SJSA1 (cell line): ENCODE results near the gene SNORC. TPM values are rescaled to one million over a fixed set of nuclear protein-coding genes. Genes with fewer than 3 reads are reported as not detected.
A peak's percentile ranks its signal among the peaks of the same experiment; 100 is the strongest.

Experiments used
- DNase-seq, 2 experiments: peaks; one replicate each; pipeline ENCODE4 v3.0.0-alpha.2; 2015 to 2020; ENCODE audit warnings: low spot score in 2 of 2, low read depth in 1 of 2
- H3K27ac ChIP-seq: fragments of 250-450 bp; sonication (Bioruptor Pico); 2 replicates; pipeline ENCODE4 v1.5.1; 2020; ENCODE audit warnings: mild to moderate bottlenecking, moderate library complexity
- H3K27me3 ChIP-seq: fragments of 250-450 bp; sonication (Bioruptor Pico); replicated peaks from 2 replicates; pipeline ENCODE4 v1.5.1; 2020; ENCODE audit warnings: mild to moderate bottlenecking, moderate library complexity
- H3K36me3 ChIP-seq: fragments of 250-450 bp; sonication (Bioruptor Pico); 2 replicates; pipeline ENCODE4 v1.5.1; 2020; ENCODE audit warnings: mild to moderate bottlenecking
- H3K4me1 ChIP-seq: fragments of 250-450 bp; sonication (Bioruptor Pico); replicated peaks from 2 replicates; pipeline ENCODE4 v1.6.1; 2021; ENCODE audit warnings: mild to moderate bottlenecking
- H3K4me3 ChIP-seq: fragments of 250-450 bp; sonication (Bioruptor Pico); 2 replicates; pipeline ENCODE4 v1.5.1; 2020; ENCODE audit warnings: mild to moderate bottlenecking
- H3K9me3 ChIP-seq: fragments of 250-450 bp; sonication (Bioruptor Pico); replicated peaks from 2 replicates; pipeline ENCODE4 v1.5.1; 2020; ENCODE audit warnings: mild to moderate bottlenecking
- total RNA-seq: library from RNA; depleted of rRNA; stranded (reverse); fragments of >200 nt; shearing (Covaris generic); gene quantifications from 2 replicates; pipeline ENCODE4 v1.2.3, GENCODE V29; 2014

SNORC gene
- total RNA-seq, 1 experiment from 2014 or later: 0.32 TPM

DNA sequence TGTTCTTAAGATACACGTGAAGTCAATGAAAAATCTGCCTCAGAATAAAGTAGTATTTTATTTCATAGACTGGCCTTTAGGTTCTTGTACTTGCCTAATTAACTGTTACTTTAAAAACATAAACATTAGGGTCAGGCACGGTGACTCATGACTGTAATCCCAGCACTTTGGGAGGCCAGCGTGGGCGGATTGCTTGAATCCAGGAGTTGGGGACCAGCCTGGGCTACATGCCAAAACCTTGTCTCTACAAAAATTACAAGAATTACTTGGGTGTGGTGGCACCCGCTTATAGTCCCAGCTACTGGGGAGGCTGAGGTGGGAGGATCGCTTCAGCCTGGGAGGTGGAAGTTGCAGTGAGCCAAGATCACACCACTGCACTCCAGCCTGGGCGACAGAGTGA, 16.0 kb upstream of the SNORC start:
- Histone ChIP-seq H3K9me3 (no peaks in the 10 kb centered on the region), H3K4me1 (peaks cover 51% of the 10 kb centered on the region), H3K36me3 (peaks cover 57% of the 10 kb centered on the region), H3K4me3 (no peak overlapping the region), H3K27ac (peak overlapping the region; percentile 89), H3K27me3 (no peaks in the 10 kb centered on the region)
- DNase-seq: peak; percentile 94

DNA sequence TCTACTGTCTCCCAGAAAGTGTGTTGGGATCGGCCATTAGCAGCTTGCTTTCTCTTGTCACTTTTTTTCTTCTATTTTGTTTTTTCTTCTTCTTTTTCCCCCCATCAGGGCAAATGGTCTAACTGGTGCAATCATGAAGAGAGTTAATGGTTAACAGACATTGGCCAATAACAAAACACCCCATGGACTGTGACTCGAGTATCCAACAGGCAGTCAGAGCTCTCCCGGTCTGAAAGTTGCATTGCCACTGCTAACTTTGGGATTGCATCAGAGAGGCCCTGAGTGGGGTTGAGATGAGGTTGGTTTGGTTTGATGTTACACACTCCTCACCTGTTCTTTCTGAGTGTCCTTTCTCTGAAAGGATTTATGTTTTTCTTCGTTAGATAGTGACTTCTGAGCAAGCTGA, 12.9 kb upstream of the SNORC start:
- no peak overlapping the region for H3K4me3 ChIP-seq
- peaks cover 48% of the 10 kb centered on the region for H3K36me3 ChIP-seq
- peak overlapping the region; percentile 89 for H3K27ac ChIP-seq
- peaks cover 60% of the 10 kb centered on the region for H3K4me1 ChIP-seq
- H3K9me3 ChIP-seq: no peaks in the 10 kb centered on the region
- H3K27me3 ChIP-seq: no peaks in the 10 kb centered on the region
- DNase-seq: no peak

GRCh38 chr2:232859385-232859916, 10.6 kb upstream of the SNORC start:
- Histone ChIP-seq H3K4me3 (no peak overlapping the region), H3K27ac (no peak overlapping the region), H3K36me3 (peaks cover 40% of the 10 kb centered on the region), H3K9me3 (no peaks in the 10 kb centered on the region), H3K27me3 (no peaks in the 10 kb centered on the region), H3K4me1 (peaks cover 55% of the 10 kb centered on the region)
- DNase-seq: no peak

GRCh38 chr2:232860593-232861241, 9.3 kb upstream of the SNORC start:
- no peak for DNase-seq
- H3K36me3 ChIP-seq: peaks cover 34% of the 10 kb centered on the region
- H3K4me3 ChIP-seq: no peak overlapping the region
- H3K27ac ChIP-seq: no peak overlapping the region
- no peaks in the 10 kb centered on the region for H3K27me3 ChIP-seq
- H3K4me1 ChIP-seq: peaks cover 42% of the 10 kb centered on the region
- H3K9me3 ChIP-seq: no peaks in the 10 kb centered on the region

DNA sequence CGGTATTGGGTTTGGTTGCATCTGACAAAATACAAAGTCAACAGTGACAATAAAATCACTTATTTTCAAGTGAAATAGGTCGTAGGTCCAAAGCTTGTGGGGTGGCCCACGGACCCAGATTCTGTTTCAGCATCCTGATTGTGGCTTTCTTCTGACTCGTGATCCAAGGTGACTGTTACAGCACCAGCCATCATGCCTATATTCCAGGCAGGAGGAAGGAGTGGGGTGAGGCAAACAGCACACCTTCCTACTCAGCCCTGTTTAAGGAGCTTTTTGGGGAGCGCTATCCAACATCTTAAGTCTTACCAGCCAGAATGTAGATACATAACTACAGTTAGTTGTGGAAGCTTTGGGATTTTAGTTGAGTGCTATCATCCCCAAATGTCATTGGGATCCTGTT, 8.7 kb upstream of the SNORC start:
- peaks cover 36% of the 10 kb centered on the region for H3K4me1 ChIP-seq
- no peak overlapping the region for H3K4me3 ChIP-seq
- peaks cover 34% of the 10 kb centered on the region for H3K36me3 ChIP-seq
- no peaks in the 10 kb centered on the region for H3K27me3 ChIP-seq
- no peaks in the 10 kb centered on the region for H3K9me3 ChIP-seq
- DNase-seq: no peak
- no peak overlapping the region for H3K27ac ChIP-seq

GRCh38 chr2:232863996-232864395, 6.1 kb upstream of the SNORC start:
- H3K27ac ChIP-seq: peak overlapping the region; percentile 33; the same call in 1 of the 2 replicates
- no peak for DNase-seq
- peaks cover 23% of the 10 kb centered on the region for H3K4me1 ChIP-seq
- H3K27me3 ChIP-seq: no peaks in the 10 kb centered on the region
- no peaks in the 10 kb centered on the region for H3K9me3 ChIP-seq
- H3K4me3 ChIP-seq: no peak overlapping the region
- peaks cover 11% of the 10 kb centered on the region for H3K36me3 ChIP-seq

GRCh38 chr2:232865165-232865564, 4.9 kb upstream of the SNORC start:
- no peak overlapping the region for H3K27ac ChIP-seq
- H3K4me3 ChIP-seq: no peak overlapping the region
- no peaks in the 10 kb centered on the region for H3K27me3 ChIP-seq
- no peak for DNase-seq
- H3K4me1 ChIP-seq: peaks cover 31% of the 10 kb centered on the region
- no peaks in the 10 kb centered on the region for H3K9me3 ChIP-seq
- H3K36me3 ChIP-seq: peaks cover 8% of the 10 kb centered on the region

GRCh38 chr2:232866104-232866503, 4.0 kb upstream of the SNORC start:
- Histone ChIP-seq H3K27ac (no peak overlapping the region), H3K27me3 (no peaks in the 10 kb centered on the region), H3K4me3 (no peak overlapping the region), H3K9me3 (no peaks in the 10 kb centered on the region), H3K4me1 (peaks cover 35% of the 10 kb centered on the region), H3K36me3 (peaks cover 11% of the 10 kb centered on the region)
- DNase-seq: no peak

GRCh38 chr2:232869138-232870017, 686 bp upstream of the SNORC start:
- H3K27me3 ChIP-seq: no peaks in the 10 kb centered on the region
- DNase-seq: peak in 1 of 2 experiments; percentile 30
- 0 out of 2 replicates have a peak overlapping the region, but pooled peaks have one; percentile 99 for H3K27ac ChIP-seq
- H3K36me3 ChIP-seq: peaks cover 5% of the 10 kb centered on the region; the same call in 1 of the 2 replicates
- H3K4me3 ChIP-seq: no peak overlapping the region
- peaks cover 46% of the 10 kb centered on the region for H3K4me1 ChIP-seq
- no peaks in the 10 kb centered on the region for H3K9me3 ChIP-seq

GRCh38 chr2:232870766-232871371, 805 bp downstream of the SNORC start:
- DNase-seq: no peak
- no peak overlapping the region for H3K4me3 ChIP-seq
- peaks cover 46% of the 10 kb centered on the region for H3K4me1 ChIP-seq
- H3K27ac ChIP-seq: peak overlapping the region; percentile 99
- H3K36me3 ChIP-seq: peaks cover 5% of the 10 kb centered on the region; the same call in 1 of the 2 replicates
- no peaks in the 10 kb centered on the region for H3K9me3 ChIP-seq
- H3K27me3 ChIP-seq: no peaks in the 10 kb centered on the region

DNA sequence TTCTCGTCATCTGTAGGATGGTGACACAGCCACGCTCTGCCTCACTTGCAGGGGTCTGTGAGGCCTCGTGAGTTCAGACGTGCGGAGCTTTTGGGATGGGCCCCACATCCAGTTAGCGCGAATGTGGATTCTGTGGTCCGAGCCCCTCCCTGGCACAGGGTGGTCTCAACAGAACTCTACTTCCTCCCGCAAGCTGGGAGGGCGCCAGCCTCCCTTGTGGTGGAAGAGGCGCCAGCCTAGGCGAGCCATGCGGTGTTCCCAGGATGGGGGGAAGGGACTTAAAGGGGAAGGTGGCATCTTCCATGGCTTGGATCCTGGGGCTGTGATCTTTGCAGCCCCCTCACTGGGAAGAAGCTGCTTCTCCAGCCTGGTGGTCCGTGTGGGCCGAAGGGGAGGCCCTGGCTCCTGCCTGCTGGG, 1.4 kb downstream of the SNORC start:
- Histone ChIP-seq H3K36me3 (peaks cover 5% of the 10 kb centered on the region; the same call in 1 of the 2 replicates), H3K9me3 (no peaks in the 10 kb centered on the region), H3K4me1 (peaks cover 46% of the 10 kb centered on the region), H3K4me3 (no peak overlapping the region), H3K27me3 (no peaks in the 10 kb centered on the region), H3K27ac (peak overlapping the region; percentile 99)
- peak; percentile 95 for DNase-seq

- peaks cover 5% of the 10 kb centered on the region; the same call in 1 of the 2 replicates for H3K36me3 ChIP-seq
- H3K9me3 ChIP-seq: no peaks in the 10 kb centered on the region
- no peak overlapping the region for H3K4me3 ChIP-seq
- no peaks in the 10 kb centered on the region for H3K27me3 ChIP-seq
- H3K4me1 ChIP-seq: peaks cover 46% of the 10 kb centered on the region
- DNase-seq: peak in 1 of 2 experiments; percentile 56
- peak overlapping the region; percentile 99 for H3K27ac ChIP-seq
Measured at GRCh38 chr2:232871835-232872736, 2.0 kb downstream of the SNORC start.

GRCh38 chr2:232872826-232873225, 2.8 kb downstream of the SNORC start:
- DNase-seq: no peak
- Histone ChIP-seq H3K9me3 (no peaks in the 10 kb centered on the region), H3K4me1 (peaks cover 46% of the 10 kb centered on the region), H3K4me3 (no peak overlapping the region), H3K27me3 (no peaks in the 10 kb centered on the region), H3K36me3 (peaks cover 5% of the 10 kb centered on the region; the same call in 1 of the 2 replicates), H3K27ac (peak overlapping the region; percentile 99)
